ENCODE data around the gene PNISR.
A peak's percentile ranks its signal among the peaks of the same experiment; 100 is the strongest.
"Not testable (repeated sequence)": the region's sequence is repeated elsewhere in the genome, so short reads cannot be mapped to it uniquely, and the experiment has no call there.

Gene PNISR

GRCh38 chr6:99424761-99425646, at the start of gene PNISR:
Gene PNISR (minus strand): TSS chr6:99425308. CDS start chr6:99414659, 10,649 bp downstream.
- DNase-seq = peak; percentile 98 to 99

- DNase-seq = no peak
Observed at GRCh38 chr6:99473730-99474129, 48.6 kb upstream of the PNISR start.

GRCh38 chr6:99471638-99472037, 46.5 kb upstream of the PNISR start:
- no peak for DNase-seq

- DNase-seq = peak in 1 of 2 experiments; percentile 22
Observed at GRCh38 chr6:99467509-99468106, 42.5 kb upstream of the PNISR start.

GRCh38 chr6:99459133-99459532, 34.0 kb upstream of the PNISR start:
- not testable (repeated sequence) for DNase-seq

GRCh38 chr6:99458319-99458718, 33.2 kb upstream of the PNISR start:
- peak; percentile 1 to 52 for DNase-seq

GRCh38 chr6:99446076-99446475, 21.0 kb upstream of the PNISR start:
- DNase-seq = no peak

- peak in 1 of 2 experiments; percentile 31 for DNase-seq
Observed at GRCh38 chr6:99434702-99435530, 9.8 kb upstream of the PNISR start.

- no peak for DNase-seq
Observed at GRCh38 chr6:99432877-99433276, 7.8 kb upstream of the PNISR start.

GRCh38 chr6:99431901-99432300, 6.8 kb upstream of the PNISR start:
- no peak for DNase-seq

GRCh38 chr6:99427988-99428387, 2.9 kb upstream of the PNISR start:
- no peak for DNase-seq

- DNase-seq = no peak
Observed at GRCh38 chr6:99426451-99426757, 1.3 kb upstream of the PNISR start.

GRCh38 chr6:99425647-99426450, 741 bp upstream of the PNISR start:
- peak; percentile 92 to 95 for DNase-seq

GRCh38 chr6:99424022-99424421, 1.1 kb downstream of the PNISR start:
- no peak for DNase-seq

GRCh38 chr6:99422912-99423311, 2.2 kb downstream of the PNISR start:
- no peak for DNase-seq

GRCh38 chr6:99416892-99417767, 8.0 kb downstream of the PNISR start:
- no peak for DNase-seq

GRCh38 chr6:99416226-99416625, 8.9 kb downstream of the PNISR start:
- no peak for DNase-seq

GRCh38 chr6:99415446-99415845, 9.7 kb downstream of the PNISR start:
- DNase-seq = no peak

GRCh38 chr6:99412065-99412464, 13.0 kb downstream of the PNISR start:
- DNase-seq = no peak

GRCh38 chr6:99409672-99410071, 15.4 kb downstream of the PNISR start:
- no peak for DNase-seq

- DNase-seq = no peak
Observed at GRCh38 chr6:99407076-99407475, 18.0 kb downstream of the PNISR start.

- no peak for DNase-seq
Observed at GRCh38 chr6:99402448-99402847, 22.7 kb downstream of the PNISR start.
